Measurements from ENCODE around the gene FGF7. TPM values are rescaled to one million over a fixed set of nuclear protein-coding genes. Genes with fewer than 3 reads are reported as not detected.
A peak's percentile ranks its signal among the peaks of the same experiment; 100 is the strongest.

The FGF7 gene
- total and polyA plus RNA-seq, 2 donors (not counting 1 experiment from before 2014, with no cell fraction given), result 61.5 to 488 TPM

- no peaks in the 10 kb centered on the region for H3K79me2 ChIP-seq (ENCODE audit: control insufficient read depth, insufficient read depth, low read length)
- H3K9me3 ChIP-seq (ENCODE audit: control insufficient read depth, insufficient read depth, low read depth, low read length), result no peaks in the 10 kb centered on the region
- H3K9ac ChIP-seq (ENCODE audit: insufficient read depth, low read length), result no peak overlapping the region
- no peak overlapping the region for H3K27ac ChIP-seq (ENCODE audit: insufficient read depth, low read length)
- peak in 1 of 2 donors; percentile 42 for DNase-seq (ENCODE audit: low read depth in 2 of 2)
- TF ChIP-seq, protein P1, sequence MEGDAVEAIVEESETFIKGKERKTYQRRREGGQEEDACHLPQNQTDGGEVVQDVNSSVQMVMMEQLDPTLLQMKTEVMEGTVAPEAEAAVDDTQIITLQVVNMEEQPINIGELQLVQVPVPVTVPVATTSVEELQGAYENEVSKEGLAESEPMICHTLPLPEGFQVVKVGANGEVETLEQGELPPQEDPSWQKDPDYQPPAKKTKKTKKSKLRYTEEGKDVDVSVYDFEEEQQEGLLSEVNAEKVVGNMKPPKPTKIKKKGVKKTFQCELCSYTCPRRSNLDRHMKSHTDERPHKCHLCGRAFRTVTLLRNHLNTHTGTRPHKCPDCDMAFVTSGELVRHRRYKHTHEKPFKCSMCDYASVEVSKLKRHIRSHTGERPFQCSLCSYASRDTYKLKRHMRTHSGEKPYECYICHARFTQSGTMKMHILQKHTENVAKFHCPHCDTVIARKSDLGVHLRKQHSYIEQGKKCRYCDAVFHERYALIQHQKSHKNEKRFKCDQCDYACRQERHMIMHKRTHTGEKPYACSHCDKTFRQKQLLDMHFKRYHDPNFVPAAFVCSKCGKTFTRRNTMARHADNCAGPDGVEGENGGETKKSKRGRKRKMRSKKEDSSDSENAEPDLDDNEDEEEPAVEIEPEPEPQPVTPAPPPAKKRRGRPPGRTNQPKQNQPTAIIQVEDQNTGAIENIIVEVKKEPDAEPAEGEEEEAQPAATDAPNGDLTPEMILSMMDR (conservative IDR thresholded peaks at IDR 0.05 in 1 of 2, IDR thresholded peaks at IDR 0.05 in 1 of 2; ENCODE audit: low read depth in 1 of 2, low read length in 2 of 2), result no peak
- TF ChIP-seq EZH2 (IDR thresholded peaks at IDR 0.05; ENCODE audit: low read length, missing control alignments), result no peak
- no peak overlapping the region for H3K4me3 ChIP-seq (replicated peaks in 1 of 4; ENCODE audit: control extremely low read depth in 1 of 4, insufficient read depth in 1 of 4, low read depth in 3 of 4, low read length in 4 of 4)
- H4K20me1 ChIP-seq (ENCODE audit: control insufficient read depth, extremely low read depth, insufficient read depth, low read length), result no peaks in the 10 kb centered on the region
- H3K4me1 ChIP-seq (ENCODE audit: control insufficient read depth, extremely low read depth, insufficient read depth, low read length), result peaks cover 12% of the 10 kb centered on the region
- H3K36me3 ChIP-seq (ENCODE audit: control insufficient read depth, insufficient read depth, low read length), result no peaks in the 10 kb centered on the region
- H3K4me2 ChIP-seq (ENCODE audit: extremely low read depth, insufficient read depth, low read length), result no peak overlapping the region
- no peaks in the 10 kb centered on the region for H3K27me3 ChIP-seq (ENCODE audit: control insufficient read depth, insufficient read depth, low read length)
- H2AFZ ChIP-seq (ENCODE audit: low read length), result no peak overlapping the region
Measured at GRCh38 chr15:49490966-49491365, 67.9 kb downstream of the FGF7 start.

DNA sequence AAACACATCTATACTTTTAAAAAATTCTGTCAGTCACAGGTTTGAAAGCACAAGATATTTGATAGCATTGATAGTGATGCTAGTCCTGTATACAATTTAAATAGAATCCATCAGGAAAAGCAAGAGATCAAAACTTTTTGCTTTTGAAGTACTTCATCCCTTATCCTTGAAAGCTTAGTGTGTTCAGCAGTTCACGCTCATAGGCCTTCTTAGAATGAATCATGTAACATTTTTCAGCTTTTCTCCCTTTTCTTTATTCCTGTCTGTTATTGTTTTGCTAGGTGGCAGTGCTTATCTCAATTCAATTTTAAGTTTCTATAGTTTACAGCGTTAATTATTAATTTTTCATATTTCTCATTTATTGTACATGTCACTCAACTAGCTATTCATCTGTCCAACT, 69.1 kb downstream of the FGF7 start:
- Histone ChIP-seq H3K9ac (ENCODE audit: insufficient read depth, low read length) (no peak overlapping the region), H3K4me2 (ENCODE audit: extremely low read depth, insufficient read depth, low read length) (no peak overlapping the region), H2AFZ (ENCODE audit: low read length) (no peak overlapping the region), H3K4me3 (replicated peaks in 1 of 4; ENCODE audit: control extremely low read depth in 1 of 4, insufficient read depth in 1 of 4, low read depth in 3 of 4, low read length in 4 of 4) (no peak overlapping the region), H3K36me3 (ENCODE audit: control insufficient read depth, insufficient read depth, low read length) (no peaks in the 10 kb centered on the region), H3K4me1 (ENCODE audit: control insufficient read depth, extremely low read depth, insufficient read depth, low read length) (peaks cover 13% of the 10 kb centered on the region), H3K27ac (ENCODE audit: insufficient read depth, low read length) (no peak overlapping the region), H3K27me3 (ENCODE audit: control insufficient read depth, insufficient read depth, low read length) (no peaks in the 10 kb centered on the region), H4K20me1 (ENCODE audit: control insufficient read depth, extremely low read depth, insufficient read depth, low read length) (no peaks in the 10 kb centered on the region), H3K9me3 (ENCODE audit: control insufficient read depth, insufficient read depth, low read depth, low read length) (no peaks in the 10 kb centered on the region), H3K79me2 (ENCODE audit: control insufficient read depth, insufficient read depth, low read length) (no peaks in the 10 kb centered on the region)
- no peak for DNase-seq (ENCODE audit: low read depth in 2 of 2)
- TF ChIP-seq, protein P1 (conservative IDR thresholded peaks at IDR 0.05 in 1 of 2, IDR thresholded peaks at IDR 0.05 in 1 of 2; ENCODE audit: low read depth in 1 of 2, low read length in 2 of 2), result no peak
- no peak for TF ChIP-seq EZH2 (IDR thresholded peaks at IDR 0.05; ENCODE audit: low read length, missing control alignments)

- peak; percentile 28 to 68 for DNase-seq (ENCODE audit: low read depth in 2 of 2)
- H3K4me1 ChIP-seq (ENCODE audit: control insufficient read depth, extremely low read depth, insufficient read depth, low read length), result peaks cover 13% of the 10 kb centered on the region
- TF ChIP-seq, protein P1 (conservative IDR thresholded peaks at IDR 0.05 in 1 of 2, IDR thresholded peaks at IDR 0.05 in 1 of 2; ENCODE audit: low read depth in 1 of 2, low read length in 2 of 2), result no peak
- TF ChIP-seq EZH2 (IDR thresholded peaks at IDR 0.05; ENCODE audit: low read length, missing control alignments), result no peak
- no peak overlapping the region for H3K9ac ChIP-seq (ENCODE audit: insufficient read depth, low read length)
- H3K9me3 ChIP-seq (ENCODE audit: control insufficient read depth, insufficient read depth, low read depth, low read length), result no peaks in the 10 kb centered on the region
- H2AFZ ChIP-seq (ENCODE audit: low read length), result no peak overlapping the region
- H3K79me2 ChIP-seq (ENCODE audit: control insufficient read depth, insufficient read depth, low read length), result no peaks in the 10 kb centered on the region
- H3K27me3 ChIP-seq (ENCODE audit: control insufficient read depth, insufficient read depth, low read length), result no peaks in the 10 kb centered on the region
- no peak overlapping the region for H3K4me2 ChIP-seq (ENCODE audit: extremely low read depth, insufficient read depth, low read length)
- no peaks in the 10 kb centered on the region for H3K36me3 ChIP-seq (ENCODE audit: control insufficient read depth, insufficient read depth, low read length)
- no peaks in the 10 kb centered on the region for H4K20me1 ChIP-seq (ENCODE audit: control insufficient read depth, extremely low read depth, insufficient read depth, low read length)
- no peak overlapping the region for H3K4me3 ChIP-seq (replicated peaks in 1 of 4; ENCODE audit: control extremely low read depth in 1 of 4, insufficient read depth in 1 of 4, low read depth in 3 of 4, low read length in 4 of 4)
- H3K27ac ChIP-seq (ENCODE audit: insufficient read depth, low read length), result peak overlapping the region; percentile 2
Measured at GRCh38 chr15:49492830-49493229, 69.8 kb downstream of the FGF7 start.

All from fibroblast of lung (primary cell).